Measurements from ENCODE around the gene DEPDC4. TPM values are rescaled to one million over a fixed set of nuclear protein-coding genes. Genes with fewer than 3 reads are reported as not detected.

The DEPDC4 gene
- total RNA-seq, 1 experiment from 2014 or later = 2.0 TPM

DNA sequence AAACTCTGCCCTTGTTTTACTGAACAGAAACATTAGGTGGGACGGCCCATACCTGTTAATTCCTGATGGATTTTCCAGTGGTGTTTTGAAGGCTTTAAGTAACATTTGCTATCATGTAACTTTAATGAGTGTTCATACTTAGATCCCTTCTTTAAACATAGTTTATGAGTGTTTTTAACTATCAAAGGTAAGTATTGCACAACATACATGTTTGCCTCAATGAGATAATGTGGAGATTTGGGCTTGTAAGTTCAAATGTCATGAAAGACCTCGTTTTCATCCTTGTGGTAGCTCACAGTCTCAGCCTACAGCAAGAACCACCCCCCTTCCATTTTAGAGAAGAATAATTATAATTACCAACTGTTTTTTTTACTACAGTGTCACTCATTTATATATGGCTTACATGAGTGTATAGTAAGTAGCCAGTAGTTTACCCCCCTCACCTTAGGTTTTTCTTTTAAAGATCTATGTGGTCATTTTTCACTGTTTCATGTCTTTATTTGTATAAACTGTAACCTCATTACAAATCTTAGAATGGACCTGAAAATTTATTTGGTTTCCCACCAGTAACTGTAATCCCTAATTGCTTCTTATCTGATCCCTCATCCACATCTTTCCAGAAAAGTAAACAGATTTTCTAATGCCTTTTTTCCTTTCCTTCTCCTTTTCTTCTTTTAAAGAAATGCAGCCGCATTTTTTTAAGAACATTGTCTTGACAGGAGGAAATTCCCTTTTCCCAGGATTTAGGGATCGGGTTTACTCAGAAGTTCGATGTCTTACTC lies 47.4 kb downstream of the DEPDC4 start:
- Histone ChIP-seq H3F3A (ENCODE audit: low read length, unreplicated experiment) (no peaks in the 10 kb centered on the region), H4K20me1 (ENCODE audit: low read length) (no peaks in the 10 kb centered on the region), H3K4me2 (ENCODE audit: low read length) (no peak overlapping the region), H3K79me2 (ENCODE audit: low read length) (no peaks in the 10 kb centered on the region), H3K27ac (ENCODE audit: low read length) (no peak overlapping the region), H3K27me3 (ENCODE audit: low read length) (no peaks in the 10 kb centered on the region), H3K9me3 (ENCODE audit: low read length) (no peaks in the 10 kb centered on the region), H3K4me1 (ENCODE audit: insufficient read depth, low read length) (peaks cover 4% of the 10 kb centered on the region; the same call in 1 of the 2 replicates), H3K4me3 (ENCODE audit: low read length) (no peak overlapping the region), H3K9ac (ENCODE audit: low read length) (no peak overlapping the region), H2AFZ (ENCODE audit: low read length) (no peak overlapping the region), H3K36me3 (ENCODE audit: low read depth, low read length) (peaks cover 16% of the 10 kb centered on the region), H3K9me2 (replicated peaks; ENCODE audit: low read length) (no peaks in the 10 kb centered on the region)
- BruUV-seq (replicated peaks) = no TSS peak
- intact Hi-C loops (cut with micrococcal nuclease) = loop anchor here (5.0 to 10.0 kb wide), 3 partner anchors 57 to 335 kb away; partner anchors contain the start of gene ANKS1B
- TF ChIP-seq, protein P1, sequence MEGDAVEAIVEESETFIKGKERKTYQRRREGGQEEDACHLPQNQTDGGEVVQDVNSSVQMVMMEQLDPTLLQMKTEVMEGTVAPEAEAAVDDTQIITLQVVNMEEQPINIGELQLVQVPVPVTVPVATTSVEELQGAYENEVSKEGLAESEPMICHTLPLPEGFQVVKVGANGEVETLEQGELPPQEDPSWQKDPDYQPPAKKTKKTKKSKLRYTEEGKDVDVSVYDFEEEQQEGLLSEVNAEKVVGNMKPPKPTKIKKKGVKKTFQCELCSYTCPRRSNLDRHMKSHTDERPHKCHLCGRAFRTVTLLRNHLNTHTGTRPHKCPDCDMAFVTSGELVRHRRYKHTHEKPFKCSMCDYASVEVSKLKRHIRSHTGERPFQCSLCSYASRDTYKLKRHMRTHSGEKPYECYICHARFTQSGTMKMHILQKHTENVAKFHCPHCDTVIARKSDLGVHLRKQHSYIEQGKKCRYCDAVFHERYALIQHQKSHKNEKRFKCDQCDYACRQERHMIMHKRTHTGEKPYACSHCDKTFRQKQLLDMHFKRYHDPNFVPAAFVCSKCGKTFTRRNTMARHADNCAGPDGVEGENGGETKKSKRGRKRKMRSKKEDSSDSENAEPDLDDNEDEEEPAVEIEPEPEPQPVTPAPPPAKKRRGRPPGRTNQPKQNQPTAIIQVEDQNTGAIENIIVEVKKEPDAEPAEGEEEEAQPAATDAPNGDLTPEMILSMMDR (conservative IDR thresholded peaks at IDR 0.05; ENCODE audit: low read depth, low read length) = no peak
- TF ChIP-seq EZH2 (IDR thresholded peaks at IDR 0.05; ENCODE audit: low read length, unreplicated experiment) (no peak), EZH2phosphoT487 (IDR thresholded peaks at IDR 0.05; ENCODE audit: borderline replicate concordance, low read length) (no peak)
- DNase-seq (no peak), ATAC-seq (no peak)
- CTCF ChIA-PET = no interaction called here
- POLR2A ChIA-PET (ENCODE audit: unreplicated experiment) = no interaction called here

DNA sequence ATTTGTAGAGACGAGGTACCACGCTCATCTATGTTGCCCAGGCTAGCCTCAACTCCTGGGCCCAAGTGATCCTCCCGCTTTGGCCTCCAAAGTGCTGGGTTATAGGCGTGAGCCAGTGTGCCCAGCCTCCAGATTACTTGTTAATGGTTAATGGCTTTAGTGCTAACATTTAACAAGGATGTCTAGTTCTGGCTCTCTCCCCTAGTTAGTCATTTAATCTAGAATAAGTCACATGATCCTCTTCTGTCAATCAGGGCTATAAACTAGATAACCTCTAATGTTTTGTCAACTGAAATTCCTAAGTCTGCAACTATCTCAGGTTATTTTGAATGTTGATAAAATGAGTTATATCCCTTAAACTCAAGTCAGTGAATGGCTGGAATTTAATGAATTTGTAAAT lies 50.5 kb downstream of the DEPDC4 start:
- peaks cover 16% of the 10 kb centered on the region for H3K36me3 ChIP-seq (ENCODE audit: low read depth, low read length)
- H3K4me2 ChIP-seq (ENCODE audit: low read length) = no peak overlapping the region
- no peak overlapping the region for H3K9ac ChIP-seq (ENCODE audit: low read length)
- H3K27me3 ChIP-seq (ENCODE audit: low read length) = no peaks in the 10 kb centered on the region
- no peaks in the 10 kb centered on the region for H3K9me3 ChIP-seq (ENCODE audit: low read length)
- H3K79me2 ChIP-seq (ENCODE audit: low read length) = no peaks in the 10 kb centered on the region
- CTCF ChIA-PET = no interaction called here
- no peak overlapping the region for H2AFZ ChIP-seq (ENCODE audit: low read length)
- no peak overlapping the region for H3K4me3 ChIP-seq (ENCODE audit: low read length)
- POLR2A ChIA-PET (ENCODE audit: unreplicated experiment) = no interaction called here
- no peaks in the 10 kb centered on the region for H3K9me2 ChIP-seq (replicated peaks; ENCODE audit: low read length)
- TF ChIP-seq, protein P1 (conservative IDR thresholded peaks at IDR 0.05; ENCODE audit: low read depth, low read length) = no peak
- no peak for TF ChIP-seq EZH2 (IDR thresholded peaks at IDR 0.05; ENCODE audit: low read length, unreplicated experiment)
- no peak for TF ChIP-seq EZH2phosphoT487 (IDR thresholded peaks at IDR 0.05; ENCODE audit: borderline replicate concordance, low read length)
- intact Hi-C loops (cut with micrococcal nuclease) = loop anchor here (10.0 kb wide), 1 partner anchor 332 kb away; no protein-coding TSS in a partner anchor
- no peaks in the 10 kb centered on the region for H3F3A ChIP-seq (ENCODE audit: low read length, unreplicated experiment)
- ATAC-seq (no peak), DNase-seq (no peak)
- no peak overlapping the region for H3K27ac ChIP-seq (ENCODE audit: low read length)
- BruUV-seq (replicated peaks) = no TSS peak
- H4K20me1 ChIP-seq (ENCODE audit: low read length) = no peaks in the 10 kb centered on the region
- peaks cover 4% of the 10 kb centered on the region; the same call in 1 of the 2 replicates for H3K4me1 ChIP-seq (ENCODE audit: insufficient read depth, low read length)

DNA sequence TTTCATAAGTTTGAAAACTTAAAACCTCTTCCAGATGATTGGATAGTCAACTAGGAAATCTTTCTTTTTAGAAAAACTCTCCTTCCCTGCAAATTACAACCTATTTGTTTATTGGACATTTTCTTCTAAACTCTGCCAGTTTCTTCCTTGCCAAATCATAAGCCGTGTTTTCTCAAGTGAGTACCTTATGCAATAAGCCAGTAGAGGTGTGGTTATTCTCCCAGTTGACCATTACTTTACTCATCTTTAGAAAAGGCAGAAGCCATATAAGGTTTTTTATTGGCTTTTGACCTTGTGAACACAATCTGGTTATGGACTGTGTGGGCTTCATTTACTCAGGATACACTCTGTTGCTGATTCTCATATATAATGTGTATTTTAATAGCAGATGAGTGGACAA lies 51.7 kb downstream of the DEPDC4 start:
- no peak overlapping the region for H3K4me2 ChIP-seq (ENCODE audit: low read length)
- peaks cover 14% of the 10 kb centered on the region for H3K36me3 ChIP-seq (ENCODE audit: low read depth, low read length)
- no peaks in the 10 kb centered on the region for H3F3A ChIP-seq (ENCODE audit: low read length, unreplicated experiment)
- no peak overlapping the region for H3K27ac ChIP-seq (ENCODE audit: low read length)
- no peaks in the 10 kb centered on the region for H3K9me2 ChIP-seq (replicated peaks; ENCODE audit: low read length)
- no peaks in the 10 kb centered on the region for H3K4me1 ChIP-seq (ENCODE audit: insufficient read depth, low read length)
- H3K9ac ChIP-seq (ENCODE audit: low read length) = no peak overlapping the region
- ATAC-seq = no peak
- no peak overlapping the region for H3K4me3 ChIP-seq (ENCODE audit: low read length)
- POLR2A ChIA-PET (ENCODE audit: unreplicated experiment) = no interaction called here
- H3K79me2 ChIP-seq (ENCODE audit: low read length) = no peaks in the 10 kb centered on the region
- no peaks in the 10 kb centered on the region for H4K20me1 ChIP-seq (ENCODE audit: low read length)
- TF ChIP-seq, protein P1 (conservative IDR thresholded peaks at IDR 0.05; ENCODE audit: low read depth, low read length) = no peak
- TF ChIP-seq EZH2phosphoT487 (IDR thresholded peaks at IDR 0.05; ENCODE audit: borderline replicate concordance, low read length) = no peak
- TF ChIP-seq EZH2 (IDR thresholded peaks at IDR 0.05; ENCODE audit: low read length, unreplicated experiment) = no peak
- no peaks in the 10 kb centered on the region for H3K27me3 ChIP-seq (ENCODE audit: low read length)
- CTCF ChIA-PET = no interaction called here
- H2AFZ ChIP-seq (ENCODE audit: low read length) = no peak overlapping the region
- no TSS peak for BruUV-seq (replicated peaks)
- H3K9me3 ChIP-seq (ENCODE audit: low read length) = no peaks in the 10 kb centered on the region
- intact Hi-C loops (cut with micrococcal nuclease) = loop anchor here (10.0 kb wide), 1 partner anchor 330 kb away; no protein-coding TSS in a partner anchor
- no peak for DNase-seq
